Measurements from ENCODE around the gene MRPL4. TPM values are rescaled to one million over a fixed set of nuclear protein-coding genes. Genes with fewer than 3 reads are reported as not detected.

The MRPL4 gene
- total RNA-seq, 2 donors from 2014 or later: 72.6 to 75.6 TPM

DNA sequence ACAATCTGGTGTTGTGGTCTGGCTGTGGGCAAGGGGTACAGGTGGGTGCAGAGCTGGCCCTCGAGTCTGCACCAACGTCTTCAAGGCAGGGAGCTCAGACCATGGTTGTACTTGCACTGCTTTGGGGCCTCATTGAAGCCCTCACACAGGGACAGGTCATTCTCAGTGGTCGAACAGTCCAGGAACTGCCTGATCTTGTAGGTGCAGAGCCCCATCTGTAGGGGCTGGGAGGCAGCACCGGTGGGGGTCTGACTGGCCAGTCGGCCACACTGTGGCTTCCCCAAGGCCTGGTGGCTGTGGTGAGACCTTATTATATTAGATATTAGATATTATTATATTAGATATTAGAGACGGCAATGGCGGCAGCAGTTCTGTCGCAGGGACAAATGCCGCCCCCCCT, 34.9 kb upstream of the MRPL4 start:
- no peaks in the 10 kb centered on the region for H3K9me3 ChIP-seq
- no peaks in the 10 kb centered on the region for H3K36me3 ChIP-seq
- WGBS: 87% methylated on average over 9 of the region's 9 CpGs
- TF ChIP-seq, protein P1, sequence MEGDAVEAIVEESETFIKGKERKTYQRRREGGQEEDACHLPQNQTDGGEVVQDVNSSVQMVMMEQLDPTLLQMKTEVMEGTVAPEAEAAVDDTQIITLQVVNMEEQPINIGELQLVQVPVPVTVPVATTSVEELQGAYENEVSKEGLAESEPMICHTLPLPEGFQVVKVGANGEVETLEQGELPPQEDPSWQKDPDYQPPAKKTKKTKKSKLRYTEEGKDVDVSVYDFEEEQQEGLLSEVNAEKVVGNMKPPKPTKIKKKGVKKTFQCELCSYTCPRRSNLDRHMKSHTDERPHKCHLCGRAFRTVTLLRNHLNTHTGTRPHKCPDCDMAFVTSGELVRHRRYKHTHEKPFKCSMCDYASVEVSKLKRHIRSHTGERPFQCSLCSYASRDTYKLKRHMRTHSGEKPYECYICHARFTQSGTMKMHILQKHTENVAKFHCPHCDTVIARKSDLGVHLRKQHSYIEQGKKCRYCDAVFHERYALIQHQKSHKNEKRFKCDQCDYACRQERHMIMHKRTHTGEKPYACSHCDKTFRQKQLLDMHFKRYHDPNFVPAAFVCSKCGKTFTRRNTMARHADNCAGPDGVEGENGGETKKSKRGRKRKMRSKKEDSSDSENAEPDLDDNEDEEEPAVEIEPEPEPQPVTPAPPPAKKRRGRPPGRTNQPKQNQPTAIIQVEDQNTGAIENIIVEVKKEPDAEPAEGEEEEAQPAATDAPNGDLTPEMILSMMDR (IDR thresholded peaks at IDR 0.05): no peak
- no peak for TF ChIP-seq POLR2AphosphoS5 (IDR thresholded peaks at IDR 0.05)
- TF ChIP-seq POLR2A (IDR thresholded peaks at IDR 0.05): no peak
- H3K4me1 ChIP-seq (replicated peaks): no peaks in the 10 kb centered on the region
- no peak overlapping the region for H3K27ac ChIP-seq
- no peak for DNase-seq (ENCODE audit: low spot score)
- no peaks in the 10 kb centered on the region for H3K27me3 ChIP-seq (replicated peaks; ENCODE audit: insufficient read depth)
- no peak overlapping the region for H3K4me3 ChIP-seq
- intact Hi-C loops (cut with DNase I): no loop called here

DNA sequence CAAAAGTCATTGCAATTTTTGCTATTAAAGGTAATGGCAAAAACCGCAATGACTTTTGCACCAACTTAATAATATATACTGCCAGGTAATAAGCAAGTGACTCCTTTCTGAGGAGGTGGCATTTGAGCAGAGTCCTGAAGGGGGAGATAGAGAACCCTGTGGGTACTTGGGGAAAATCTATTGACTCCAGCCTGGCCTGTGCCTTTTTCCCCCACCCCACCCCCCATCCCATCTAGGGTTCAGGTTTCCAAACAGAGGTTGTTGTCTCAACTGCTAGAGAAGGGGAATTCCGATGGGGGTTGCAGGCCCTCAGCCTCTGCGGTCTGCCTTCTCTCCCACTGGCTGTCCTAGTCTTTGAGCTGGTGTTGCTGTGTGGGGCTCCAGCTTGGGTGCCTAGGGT, 32.3 kb upstream of the MRPL4 start:
- intact Hi-C loops (cut with DNase I): no loop called here
- WGBS: 21% methylated on average over 3 of the region's 3 CpGs
- no peaks in the 10 kb centered on the region for H3K36me3 ChIP-seq

DNA sequence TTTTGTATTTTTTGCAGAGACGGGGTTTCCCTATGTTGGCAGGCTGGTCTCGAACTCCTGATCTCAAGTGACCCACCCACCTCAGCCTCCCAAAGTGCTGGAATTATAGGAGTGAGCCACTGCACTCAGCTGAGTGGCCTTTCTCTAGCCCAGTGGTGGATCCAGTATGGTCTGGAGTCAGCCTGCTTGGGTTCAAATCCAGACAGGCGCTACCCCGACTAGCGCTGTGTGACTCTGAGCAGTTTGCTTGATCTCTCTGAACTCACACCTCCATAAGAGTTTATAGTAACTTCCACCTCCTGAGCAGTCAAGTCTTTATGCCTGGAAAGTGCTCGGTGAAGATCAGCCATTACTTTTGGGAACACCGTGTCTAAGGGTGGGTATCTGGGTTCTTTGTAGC, 31.3 kb upstream of the MRPL4 start:
- no peak overlapping the region for H3K4me3 ChIP-seq
- no peak for DNase-seq (ENCODE audit: low spot score)
- H3K36me3 ChIP-seq: no peaks in the 10 kb centered on the region
- H3K27me3 ChIP-seq (replicated peaks; ENCODE audit: insufficient read depth): no peaks in the 10 kb centered on the region
- no peaks in the 10 kb centered on the region for H3K9me3 ChIP-seq
- H3K27ac ChIP-seq: no peak overlapping the region
- intact Hi-C loops (cut with DNase I): no loop called here
- WGBS: 91% methylated on average over 7 of the region's 7 CpGs
- TF ChIP-seq, protein P1 (IDR thresholded peaks at IDR 0.05): no peak
- no peak for TF ChIP-seq POLR2A (IDR thresholded peaks at IDR 0.05)
- no peak for TF ChIP-seq POLR2AphosphoS5 (IDR thresholded peaks at IDR 0.05)
- H3K4me1 ChIP-seq (replicated peaks): no peaks in the 10 kb centered on the region

More for the DNA sequence above, 32.3 kb upstream of the MRPL4 start:
- Histone ChIP-seq H3K4me3 (no peak overlapping the region), H3K27ac (no peak overlapping the region), H3K9me3 (no peaks in the 10 kb centered on the region), H3K27me3 (replicated peaks; ENCODE audit: insufficient read depth) (no peaks in the 10 kb centered on the region), H3K4me1 (replicated peaks) (no peaks in the 10 kb centered on the region)
- DNase-seq (ENCODE audit: low spot score): no peak
- TF ChIP-seq POLR2A (IDR thresholded peaks at IDR 0.05) (no peak), POLR2AphosphoS5 (IDR thresholded peaks at IDR 0.05) (no peak)
- TF ChIP-seq, protein P1 (IDR thresholded peaks at IDR 0.05): no peak

DNA sequence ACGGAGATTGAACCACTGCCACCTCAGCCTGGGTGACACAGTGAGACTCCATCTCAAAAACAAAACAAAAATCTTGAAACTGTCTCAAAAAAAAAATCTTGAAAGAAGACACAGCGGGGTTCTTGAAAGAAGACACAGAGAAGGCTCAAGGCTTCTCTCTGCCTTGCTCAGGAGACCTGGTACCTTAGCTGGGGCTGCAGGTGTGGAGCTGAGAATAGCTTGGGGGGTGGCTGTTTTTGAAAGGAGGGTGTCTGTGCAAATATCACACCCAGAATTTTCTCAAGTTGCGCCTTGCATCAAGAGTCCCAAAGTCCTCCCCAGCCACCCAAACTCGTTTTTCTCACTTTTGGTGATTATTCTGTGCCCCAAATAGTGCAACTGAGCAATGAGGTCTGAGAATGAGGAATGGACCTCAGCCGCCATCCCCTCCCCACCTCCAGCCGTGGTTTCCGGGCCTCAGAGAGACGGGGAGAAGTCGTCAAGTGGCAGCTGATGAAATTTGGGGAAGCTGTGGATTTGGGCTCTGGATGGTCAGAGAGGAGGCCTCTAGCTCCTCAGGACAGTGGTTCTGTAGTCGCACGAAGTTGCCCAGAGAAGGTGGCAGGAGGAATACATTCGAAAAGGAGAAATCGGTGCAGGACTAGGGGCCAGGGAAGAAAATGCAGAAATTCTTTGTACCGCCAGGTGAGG, 29.7 kb upstream of the MRPL4 start:
- no peak for DNase-seq (ENCODE audit: low spot score)
- Histone ChIP-seq H3K27me3 (replicated peaks; ENCODE audit: insufficient read depth) (no peaks in the 10 kb centered on the region), H3K4me1 (replicated peaks) (peaks cover 3% of the 10 kb centered on the region), H3K4me3 (no peak overlapping the region), H3K27ac (no peak overlapping the region), H3K9me3 (no peaks in the 10 kb centered on the region), H3K36me3 (no peaks in the 10 kb centered on the region)
- TF ChIP-seq, protein P1 (IDR thresholded peaks at IDR 0.05): no peak
- 81% methylated on average over 14 of the region's 14 CpGs for WGBS
- intact Hi-C loops (cut with DNase I): no loop called here

DNA sequence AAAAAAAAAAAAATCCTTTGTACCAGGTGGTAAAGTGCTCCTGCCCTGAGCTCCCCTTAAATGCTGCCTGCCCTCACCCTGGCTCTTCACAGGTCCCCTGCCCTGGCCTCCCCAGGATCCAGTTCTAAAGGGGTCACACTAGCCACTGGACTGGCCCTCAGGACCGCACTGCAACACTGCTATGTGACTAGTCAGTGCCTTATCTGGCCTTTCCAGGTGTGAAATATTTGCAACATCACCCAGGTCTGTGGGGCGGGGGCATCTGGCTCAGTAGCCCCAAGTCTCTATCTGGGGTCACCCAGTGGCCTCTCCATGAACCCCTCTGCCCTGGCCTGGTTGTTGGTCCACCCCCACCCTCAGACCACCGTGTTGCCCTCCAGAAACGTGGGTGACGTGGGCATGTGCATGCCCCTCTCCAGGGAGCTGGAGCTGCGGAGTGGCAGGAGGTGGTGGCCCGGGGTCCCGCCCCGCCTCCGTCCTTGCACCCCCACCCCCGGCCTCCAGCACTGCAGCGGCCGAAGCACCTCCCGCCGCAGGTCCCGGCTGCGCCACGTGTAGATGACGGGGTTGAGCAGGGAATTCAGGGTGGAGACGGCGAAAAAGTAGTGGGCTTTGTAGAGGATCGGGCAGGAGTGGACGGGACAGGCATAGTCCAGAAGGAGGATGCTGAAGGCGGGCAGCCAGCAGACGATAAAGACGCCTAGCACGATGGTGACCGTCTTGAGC, 28.4 kb upstream of the MRPL4 start:
- Histone ChIP-seq H3K9me3 (no peaks in the 10 kb centered on the region), H3K27me3 (replicated peaks; ENCODE audit: insufficient read depth) (no peaks in the 10 kb centered on the region), H3K4me3 (no peak overlapping the region), H3K36me3 (no peaks in the 10 kb centered on the region), H3K4me1 (replicated peaks) (peaks cover 3% of the 10 kb centered on the region), H3K27ac (no peak overlapping the region)
- intact Hi-C loops (cut with DNase I): no loop called here
- WGBS: 95% methylated on average over 28 of the region's 28 CpGs
- DNase-seq (ENCODE audit: low spot score): no peak
- no peak for TF ChIP-seq POLR2A (IDR thresholded peaks at IDR 0.05)
